Measurements from ENCODE around the gene DPPA4.
"Not testable (repeated sequence)": the region's sequence is repeated elsewhere in the genome, so short reads cannot be mapped to it uniquely, and the experiment has no call there.

The DPPA4 gene

GRCh38 chr3:109373933-109374332, 36.6 kb upstream of the DPPA4 start:
- no peak overlapping the region for H3K4me3 ChIP-seq (replicated peaks; ENCODE audit: low read depth, low read length)
- H3K36me3 ChIP-seq (ENCODE audit: control insufficient read depth, insufficient read depth, low read length), result no peaks in the 10 kb centered on the region
- TF ChIP-seq CTCF (IDR thresholded peaks at IDR 0.05; ENCODE audit: insufficient read depth, low read length, poor library complexity, severe bottlenecking), result no peak
- DNase-seq (ENCODE audit: extremely low read depth, insufficient read length), result no peak
- H3K27me3 ChIP-seq (replicated peaks; ENCODE audit: control insufficient read depth, insufficient read depth, low read length), result no peaks in the 10 kb centered on the region

GRCh38 chr3:109372639-109373038, 35.3 kb upstream of the DPPA4 start:
- Histone ChIP-seq H3K4me3 (replicated peaks; ENCODE audit: low read depth, low read length) (no peak overlapping the region), H3K36me3 (ENCODE audit: control insufficient read depth, insufficient read depth, low read length) (no peaks in the 10 kb centered on the region), H3K27me3 (replicated peaks; ENCODE audit: control insufficient read depth, insufficient read depth, low read length) (no peaks in the 10 kb centered on the region)
- no peak for DNase-seq (ENCODE audit: extremely low read depth, insufficient read length)
- no peak for TF ChIP-seq CTCF (IDR thresholded peaks at IDR 0.05; ENCODE audit: insufficient read depth, low read length, poor library complexity, severe bottlenecking)

GRCh38 chr3:109369510-109369909, 32.2 kb upstream of the DPPA4 start:
- Histone ChIP-seq H3K4me3 (replicated peaks; ENCODE audit: low read depth, low read length) (no peak overlapping the region), H3K27me3 (replicated peaks; ENCODE audit: control insufficient read depth, insufficient read depth, low read length) (no peaks in the 10 kb centered on the region), H3K36me3 (ENCODE audit: control insufficient read depth, insufficient read depth, low read length) (no peaks in the 10 kb centered on the region)
- no peak for TF ChIP-seq CTCF (IDR thresholded peaks at IDR 0.05; ENCODE audit: insufficient read depth, low read length, poor library complexity, severe bottlenecking)
- no peak for DNase-seq (ENCODE audit: extremely low read depth, insufficient read length)

GRCh38 chr3:109364088-109364487, 26.7 kb upstream of the DPPA4 start:
- TF ChIP-seq CTCF (IDR thresholded peaks at IDR 0.05; ENCODE audit: insufficient read depth, low read length, poor library complexity, severe bottlenecking), result no peak
- H3K4me3 ChIP-seq (replicated peaks; ENCODE audit: low read depth, low read length), result no peak overlapping the region
- H3K36me3 ChIP-seq (ENCODE audit: control insufficient read depth, insufficient read depth, low read length), result no peaks in the 10 kb centered on the region
- no peaks in the 10 kb centered on the region for H3K27me3 ChIP-seq (replicated peaks; ENCODE audit: control insufficient read depth, insufficient read depth, low read length)
- DNase-seq (ENCODE audit: extremely low read depth, insufficient read length), result no peak

GRCh38 chr3:109363634-109364033, 26.3 kb upstream of the DPPA4 start:
- Histone ChIP-seq H3K4me3 (replicated peaks; ENCODE audit: low read depth, low read length) (no peak overlapping the region), H3K36me3 (ENCODE audit: control insufficient read depth, insufficient read depth, low read length) (no peaks in the 10 kb centered on the region), H3K27me3 (replicated peaks; ENCODE audit: control insufficient read depth, insufficient read depth, low read length) (no peaks in the 10 kb centered on the region)
- no peak for TF ChIP-seq CTCF (IDR thresholded peaks at IDR 0.05; ENCODE audit: insufficient read depth, low read length, poor library complexity, severe bottlenecking)
- no peak for DNase-seq (ENCODE audit: extremely low read depth, insufficient read length)

GRCh38 chr3:109362823-109363222, 25.5 kb upstream of the DPPA4 start:
- no peak overlapping the region for H3K4me3 ChIP-seq (replicated peaks; ENCODE audit: low read depth, low read length)
- TF ChIP-seq CTCF (IDR thresholded peaks at IDR 0.05; ENCODE audit: insufficient read depth, low read length, poor library complexity, severe bottlenecking), result no peak
- H3K36me3 ChIP-seq (ENCODE audit: control insufficient read depth, insufficient read depth, low read length), result no peaks in the 10 kb centered on the region
- DNase-seq (ENCODE audit: extremely low read depth, insufficient read length), result no peak
- no peaks in the 10 kb centered on the region for H3K27me3 ChIP-seq (replicated peaks; ENCODE audit: control insufficient read depth, insufficient read depth, low read length)

GRCh38 chr3:109358809-109359208, 21.5 kb upstream of the DPPA4 start:
- not testable (repeated sequence) for H3K36me3 ChIP-seq (ENCODE audit: control insufficient read depth, insufficient read depth, low read length); H3K27me3 ChIP-seq (replicated peaks; ENCODE audit: control insufficient read depth, insufficient read depth, low read length); H3K4me3 ChIP-seq (replicated peaks; ENCODE audit: low read depth, low read length); DNase-seq (ENCODE audit: extremely low read depth, insufficient read length)

Measured in GM06990 (cell line).